Choroid plexus epithelial cell (primary cell): ENCODE results near the gene MRPL43.
"Not testable (repeated sequence)": the region's sequence is repeated elsewhere in the genome, so short reads cannot be mapped to it uniquely, and the experiment has no call there.

ENCODE experiments used
- DNase-seq: peaks from one replicate; pipeline ENCODE4 v3.0.0-alpha.2; 2010; ENCODE audit warnings: low read depth
- H3K4me3 ChIP-seq: 2 replicates; pipeline ENCODE4 v1.5.1; 2011; ENCODE audit warnings: low read depth, mild to moderate bottlenecking, control low read depth, low read length, moderate library complexity
- TF ChIP-seq, protein P1 (sequence below): conservative IDR thresholded peaks from 2 replicates; pipeline ENCODE4 v1.5.1; 2011; ENCODE audit warnings: low read depth, mild to moderate bottlenecking, control low read depth, inconsistent platforms, low read length, moderate library complexity

MRPL43 gene

DNA sequence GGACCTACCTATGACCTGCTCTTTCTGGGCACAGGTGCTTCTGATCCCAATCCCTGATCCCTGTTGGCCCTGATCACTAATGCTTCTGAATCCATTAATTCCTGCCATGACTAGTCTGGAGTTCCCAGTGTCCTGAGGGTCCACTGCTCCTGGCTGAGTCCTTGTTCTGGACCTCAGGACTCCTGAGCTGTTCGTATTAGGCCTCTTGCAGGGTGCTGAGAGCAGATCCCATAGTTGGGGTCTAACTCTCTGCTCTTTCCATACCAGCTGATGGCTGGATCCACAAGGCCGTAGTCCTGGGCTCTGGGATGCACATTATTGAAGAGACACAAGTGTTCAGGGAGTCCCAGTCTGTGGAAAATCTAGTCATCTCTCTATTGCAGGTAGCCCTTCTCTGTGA lies 7.0 kb downstream of the MRPL43 start:
- no peak for DNase-seq
- TF ChIP-seq, protein P1, sequence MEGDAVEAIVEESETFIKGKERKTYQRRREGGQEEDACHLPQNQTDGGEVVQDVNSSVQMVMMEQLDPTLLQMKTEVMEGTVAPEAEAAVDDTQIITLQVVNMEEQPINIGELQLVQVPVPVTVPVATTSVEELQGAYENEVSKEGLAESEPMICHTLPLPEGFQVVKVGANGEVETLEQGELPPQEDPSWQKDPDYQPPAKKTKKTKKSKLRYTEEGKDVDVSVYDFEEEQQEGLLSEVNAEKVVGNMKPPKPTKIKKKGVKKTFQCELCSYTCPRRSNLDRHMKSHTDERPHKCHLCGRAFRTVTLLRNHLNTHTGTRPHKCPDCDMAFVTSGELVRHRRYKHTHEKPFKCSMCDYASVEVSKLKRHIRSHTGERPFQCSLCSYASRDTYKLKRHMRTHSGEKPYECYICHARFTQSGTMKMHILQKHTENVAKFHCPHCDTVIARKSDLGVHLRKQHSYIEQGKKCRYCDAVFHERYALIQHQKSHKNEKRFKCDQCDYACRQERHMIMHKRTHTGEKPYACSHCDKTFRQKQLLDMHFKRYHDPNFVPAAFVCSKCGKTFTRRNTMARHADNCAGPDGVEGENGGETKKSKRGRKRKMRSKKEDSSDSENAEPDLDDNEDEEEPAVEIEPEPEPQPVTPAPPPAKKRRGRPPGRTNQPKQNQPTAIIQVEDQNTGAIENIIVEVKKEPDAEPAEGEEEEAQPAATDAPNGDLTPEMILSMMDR, result no peak

DNA sequence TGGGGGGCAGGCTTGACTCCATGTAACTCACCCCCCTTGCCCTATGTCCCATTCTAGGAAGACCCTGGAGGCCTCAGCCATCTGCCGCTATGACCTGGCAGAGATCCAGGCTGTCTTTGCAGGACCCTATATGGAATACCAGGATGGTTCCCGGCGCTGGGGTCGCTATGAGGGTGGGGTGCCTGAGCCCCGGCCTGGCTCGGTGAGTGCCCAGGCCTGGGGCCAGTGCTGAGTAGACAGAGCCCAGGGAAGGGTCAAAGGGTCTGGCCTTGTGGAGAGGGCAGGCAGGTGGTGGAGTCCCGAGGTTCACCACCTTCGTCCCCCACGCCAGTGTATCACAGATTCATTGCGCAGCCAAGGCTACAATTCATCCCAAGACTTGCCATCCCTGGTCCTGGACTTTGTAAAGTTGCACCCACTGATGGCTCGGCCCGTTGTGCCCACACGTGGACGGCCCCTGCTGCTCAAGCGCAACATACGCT lies 7.5 kb downstream of the MRPL43 start:
- TF ChIP-seq, protein P1, result no peak
- no peak overlapping the region for H3K4me3 ChIP-seq
- no peak for DNase-seq

More for the DNA sequence above, 7.0 kb downstream of the MRPL43 start:
- no peak overlapping the region for H3K4me3 ChIP-seq

DNA sequence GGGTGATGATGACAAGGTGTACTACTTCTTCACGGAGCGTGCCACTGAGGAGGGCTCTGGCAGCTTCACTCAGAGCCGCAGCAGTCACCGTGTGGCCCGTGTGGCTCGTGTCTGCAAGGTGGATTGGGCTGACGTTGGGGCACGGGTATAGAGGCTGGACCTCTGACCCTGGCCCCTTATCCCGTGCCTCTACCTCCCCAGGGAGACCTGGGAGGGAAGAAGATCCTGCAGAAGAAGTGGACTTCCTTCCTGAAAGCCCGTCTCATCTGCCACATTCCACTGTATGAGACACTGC lies 8.4 kb downstream of the MRPL43 start:
- TF ChIP-seq, protein P1, result no peak
- no peak overlapping the region for H3K4me3 ChIP-seq
- no peak for DNase-seq

DNA sequence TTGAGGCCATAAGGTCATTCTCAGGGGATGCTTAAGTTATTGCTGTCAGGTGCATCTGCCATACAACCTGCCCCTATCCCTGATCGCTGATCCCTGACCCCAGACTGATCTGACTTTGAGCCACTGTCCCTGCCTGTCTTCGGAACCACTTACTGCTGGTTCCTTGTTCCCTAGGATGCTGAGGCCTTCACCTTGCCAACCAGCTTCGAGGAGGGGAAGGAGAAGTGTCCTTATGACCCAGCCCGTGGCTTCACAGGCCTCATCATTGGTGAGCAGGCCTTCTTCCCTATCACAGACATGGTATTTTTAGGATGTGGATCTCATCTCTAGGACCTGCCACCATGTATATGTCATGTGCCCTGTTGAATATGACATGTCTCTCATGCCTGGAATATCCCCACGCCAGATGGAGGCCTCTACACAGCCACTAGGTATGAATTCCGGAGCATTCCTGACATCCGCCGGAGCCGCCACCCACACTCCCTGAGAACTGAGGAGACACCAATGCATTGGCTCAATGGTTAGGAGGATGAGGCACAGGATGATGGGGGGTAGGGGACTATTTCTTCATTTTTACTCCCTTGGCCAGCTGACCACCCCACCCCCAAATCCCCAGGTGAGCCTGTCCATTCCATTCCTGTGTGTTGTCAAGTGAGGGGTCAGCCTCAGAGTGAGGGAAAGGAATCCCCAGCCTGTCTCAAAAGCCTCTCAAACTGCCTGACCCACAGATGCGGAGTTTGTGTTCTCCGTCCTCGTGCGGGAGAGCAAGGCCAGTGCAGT lies 9.0 kb downstream of the MRPL43 start:
- no peak overlapping the region for H3K4me3 ChIP-seq
- TF ChIP-seq, protein P1, result no peak
- DNase-seq, result no peak

DNA sequence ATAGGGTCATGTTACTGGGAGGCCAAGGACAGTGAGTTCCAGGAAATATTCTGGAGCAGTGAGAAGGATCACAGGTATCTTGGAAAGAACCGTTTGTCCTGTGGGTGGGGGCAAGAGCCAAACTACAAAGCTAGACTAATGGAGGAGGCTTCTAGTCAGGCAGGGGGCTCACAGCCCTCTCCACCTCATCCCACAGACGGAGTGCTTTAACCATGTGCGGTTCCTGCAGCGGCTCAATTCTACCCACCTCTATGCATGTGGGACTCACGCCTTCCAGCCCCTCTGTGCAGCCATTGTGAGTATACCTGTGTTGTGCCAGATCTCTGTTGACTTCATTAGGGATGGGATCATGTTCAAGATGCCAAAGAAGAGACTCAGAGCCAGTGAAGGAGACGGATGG lies 9.9 kb downstream of the MRPL43 start:
- no peak overlapping the region for H3K4me3 ChIP-seq
- TF ChIP-seq, protein P1, result no peak
- DNase-seq, result no peak

DNA sequence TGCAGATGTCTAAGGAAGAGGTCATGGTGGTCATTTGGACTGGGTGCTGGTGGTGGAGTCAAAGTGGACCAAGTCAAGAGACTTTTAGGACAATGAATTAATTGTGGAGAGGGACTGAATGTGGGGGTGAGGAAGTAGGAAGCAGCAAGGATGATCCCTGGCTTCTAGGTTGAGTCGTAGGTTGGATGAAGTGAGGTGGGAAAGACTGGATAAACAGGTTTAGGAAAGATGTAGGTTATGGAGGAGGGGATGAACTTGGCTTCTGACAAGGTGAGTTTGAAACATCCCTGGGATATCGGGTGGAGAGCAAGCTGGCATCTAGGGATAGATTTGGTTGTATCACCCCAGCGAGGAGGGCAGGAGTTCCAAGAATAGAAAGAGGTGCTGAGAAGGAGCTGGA lies 10.4 kb downstream of the MRPL43 start:
- no peak overlapping the region for H3K4me3 ChIP-seq
- TF ChIP-seq, protein P1, result no peak
- DNase-seq, result no peak

DNA sequence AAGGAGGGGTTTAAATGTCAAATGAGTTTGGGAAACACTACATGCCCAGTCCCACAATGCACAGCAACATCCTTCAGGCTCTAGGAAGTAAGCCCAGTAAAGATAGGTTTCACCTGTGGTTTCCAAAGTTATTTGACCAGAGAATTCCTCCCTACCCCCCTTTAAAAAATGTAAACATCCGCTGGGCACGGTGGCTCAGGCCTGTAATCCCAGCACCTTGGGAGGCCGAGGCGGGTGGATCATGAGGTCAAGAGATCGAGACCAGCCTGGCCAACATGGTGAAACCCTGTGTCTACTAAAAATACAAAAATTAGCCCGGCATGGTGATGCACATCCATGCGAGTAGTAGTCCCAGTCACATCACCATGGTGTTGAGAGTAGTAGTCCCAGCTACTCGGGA lies 11.9 kb downstream of the MRPL43 start:
- DNase-seq, H3K4me3 ChIP-seq: not testable (repeated sequence)
